22Rv1 (cell line): ENCODE data around the gene CCDC154.

Source experiments
- H3K27ac ChIP-seq: fragments of 450-650 bp; 2 replicates; pipeline ENCODE4 v1.5.1; 2017
- ZFX ChIP-seq: fragments of 450-650 bp; IDR thresholded peaks from 2 replicates; pipeline ENCODE4 v1.6.1; 2017; ENCODE audit warnings: antibody characterized with exemption, borderline replicate concordance
- TF ChIP-seq, protein P1 (sequence below): fragments of 450-650 bp; IDR thresholded peaks from 2 replicates; pipeline ENCODE4 v1.5.1; 2017; ENCODE audit warnings: mild to moderate bottlenecking

CCDC154 gene

DNA sequence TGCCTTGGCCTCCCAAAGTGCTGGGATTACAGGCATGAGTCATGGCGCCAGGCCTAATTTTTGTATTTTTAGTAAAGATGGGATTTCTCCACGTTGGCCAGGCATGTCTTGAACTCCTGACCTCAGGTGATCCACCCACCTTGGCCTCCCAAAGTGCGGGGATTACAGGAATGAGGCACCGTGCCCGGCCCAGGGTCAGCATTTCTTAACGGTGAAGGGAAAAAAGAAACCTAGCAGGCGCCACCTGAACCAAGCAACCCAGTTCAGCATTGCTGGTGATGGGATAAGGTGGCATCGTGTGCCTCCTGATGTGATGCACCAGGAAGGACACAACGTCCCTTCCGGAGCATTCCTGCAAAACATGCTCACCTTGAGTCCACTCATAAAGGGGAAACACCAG is 32.7 kb upstream of the CCDC154 start:
- H3K27ac ChIP-seq, result no peak overlapping the region
- no peak for TF ChIP-seq ZFX

DNA sequence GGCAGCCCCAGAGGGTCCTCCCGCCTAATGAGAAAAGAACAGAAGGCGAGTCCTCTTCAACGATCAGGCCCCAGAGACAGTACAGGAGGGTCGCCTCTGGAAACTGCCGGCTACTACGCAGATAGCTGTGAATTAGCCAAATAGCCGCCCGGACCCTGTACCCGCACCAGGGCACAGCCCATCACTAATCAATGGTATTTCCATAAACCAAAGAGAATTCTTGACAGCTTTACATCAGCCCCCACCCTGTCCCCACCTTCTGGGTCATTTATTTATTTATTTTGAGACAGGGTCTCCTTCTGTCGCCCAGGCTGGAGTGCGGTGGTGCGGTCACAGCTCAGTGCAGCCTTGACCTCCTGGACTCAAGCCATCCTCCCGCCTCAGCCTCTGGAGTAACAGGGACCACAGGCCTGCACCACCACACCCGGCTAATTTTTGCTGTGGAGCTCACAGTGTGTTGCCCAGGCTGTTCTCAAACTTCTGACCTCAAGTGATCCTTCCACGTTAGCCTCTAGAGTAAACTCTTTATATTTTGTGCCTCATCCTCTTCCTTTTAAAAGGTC is 31.3 kb upstream of the CCDC154 start:
- TF ChIP-seq, protein P1, sequence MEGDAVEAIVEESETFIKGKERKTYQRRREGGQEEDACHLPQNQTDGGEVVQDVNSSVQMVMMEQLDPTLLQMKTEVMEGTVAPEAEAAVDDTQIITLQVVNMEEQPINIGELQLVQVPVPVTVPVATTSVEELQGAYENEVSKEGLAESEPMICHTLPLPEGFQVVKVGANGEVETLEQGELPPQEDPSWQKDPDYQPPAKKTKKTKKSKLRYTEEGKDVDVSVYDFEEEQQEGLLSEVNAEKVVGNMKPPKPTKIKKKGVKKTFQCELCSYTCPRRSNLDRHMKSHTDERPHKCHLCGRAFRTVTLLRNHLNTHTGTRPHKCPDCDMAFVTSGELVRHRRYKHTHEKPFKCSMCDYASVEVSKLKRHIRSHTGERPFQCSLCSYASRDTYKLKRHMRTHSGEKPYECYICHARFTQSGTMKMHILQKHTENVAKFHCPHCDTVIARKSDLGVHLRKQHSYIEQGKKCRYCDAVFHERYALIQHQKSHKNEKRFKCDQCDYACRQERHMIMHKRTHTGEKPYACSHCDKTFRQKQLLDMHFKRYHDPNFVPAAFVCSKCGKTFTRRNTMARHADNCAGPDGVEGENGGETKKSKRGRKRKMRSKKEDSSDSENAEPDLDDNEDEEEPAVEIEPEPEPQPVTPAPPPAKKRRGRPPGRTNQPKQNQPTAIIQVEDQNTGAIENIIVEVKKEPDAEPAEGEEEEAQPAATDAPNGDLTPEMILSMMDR, result no peak
- TF ChIP-seq ZFX, result no peak
- peak overlapping the region; percentile 76 for H3K27ac ChIP-seq

DNA sequence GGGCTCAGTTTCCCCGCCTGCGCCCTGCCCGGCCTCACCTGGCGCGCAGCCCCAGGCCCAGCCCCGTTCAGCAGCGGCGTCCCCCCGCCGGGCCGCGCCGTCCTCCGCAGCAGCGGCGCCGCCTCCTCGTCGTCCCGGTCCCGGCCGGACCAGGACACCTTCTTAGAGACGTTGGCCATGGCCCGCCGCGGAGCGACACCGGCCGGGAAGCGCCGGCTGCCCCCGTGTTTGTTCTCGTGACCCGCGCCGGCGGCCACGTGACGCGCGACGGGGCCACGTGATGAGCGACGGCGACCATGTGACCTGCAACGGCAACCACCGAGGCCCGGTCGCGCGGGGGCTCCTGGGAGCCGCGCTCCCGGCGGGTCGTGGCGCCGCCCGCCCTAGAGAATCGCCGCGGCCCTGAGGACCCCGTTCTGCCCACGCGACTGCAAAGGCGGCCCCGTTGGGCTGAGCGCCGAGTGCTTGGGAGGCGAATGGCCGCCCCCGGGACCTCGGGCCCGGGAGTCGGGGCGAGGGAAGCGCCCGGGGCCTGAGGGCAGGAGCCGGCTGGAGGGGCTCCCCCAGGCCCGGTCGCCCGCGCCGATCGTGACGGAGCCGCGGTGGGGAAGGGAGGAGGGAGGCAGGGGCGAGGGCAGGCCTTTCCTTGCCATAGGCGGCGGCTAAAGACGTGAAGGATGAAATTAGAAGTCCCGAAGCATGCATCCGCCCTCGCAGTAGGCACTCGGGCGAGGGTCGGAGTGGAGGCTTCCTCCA is 30.6 kb upstream of the CCDC154 start, which contains the start of gene CLCN7:
TSS of gene CLCN7 (minus strand) at position 233 of the 756 bp plus-strand sequence. CDS start at position 179, 54 bp downstream.
- TF ChIP-seq, protein P1, result no peak
- TF ChIP-seq ZFX, result no peak
- peak within 1 kb of the TSS; percentile 76 for H3K27ac ChIP-seq

DNA sequence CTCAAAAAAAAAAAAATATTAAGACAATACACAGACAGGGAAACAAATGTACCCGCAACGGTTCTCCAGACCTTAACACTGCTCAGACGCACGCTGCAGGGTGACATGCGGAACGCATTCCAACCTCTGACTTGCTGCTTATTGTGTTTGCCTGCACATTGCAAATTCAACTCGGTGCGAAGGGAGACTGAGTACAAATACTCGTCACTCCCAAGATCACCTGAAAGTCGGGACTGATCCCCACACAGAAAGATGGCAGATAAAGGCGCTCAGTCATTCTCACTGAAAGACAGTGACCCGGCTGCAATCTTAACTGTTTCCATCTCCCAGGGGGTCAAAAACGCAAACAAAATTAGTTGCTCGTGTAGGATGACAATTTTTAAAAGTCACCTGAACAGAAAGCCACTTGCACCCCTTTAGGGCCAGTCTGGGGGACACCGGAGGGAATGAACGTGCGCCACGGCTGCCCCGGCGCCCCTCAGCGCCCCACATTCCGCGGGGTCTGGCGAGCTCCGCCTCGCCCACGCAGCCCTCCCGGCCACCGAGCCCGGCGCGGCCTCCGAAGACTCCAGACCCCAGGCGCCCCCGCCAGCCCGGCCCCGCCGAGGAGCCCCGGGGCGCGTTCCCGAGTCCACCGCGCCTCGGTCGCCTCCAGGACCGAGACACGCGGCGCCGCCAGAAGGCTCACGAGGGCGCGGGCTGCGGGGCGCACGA is 29.9 kb upstream of the CCDC154 start:
- TF ChIP-seq, protein P1, result no peak
- no peak for TF ChIP-seq ZFX

DNA sequence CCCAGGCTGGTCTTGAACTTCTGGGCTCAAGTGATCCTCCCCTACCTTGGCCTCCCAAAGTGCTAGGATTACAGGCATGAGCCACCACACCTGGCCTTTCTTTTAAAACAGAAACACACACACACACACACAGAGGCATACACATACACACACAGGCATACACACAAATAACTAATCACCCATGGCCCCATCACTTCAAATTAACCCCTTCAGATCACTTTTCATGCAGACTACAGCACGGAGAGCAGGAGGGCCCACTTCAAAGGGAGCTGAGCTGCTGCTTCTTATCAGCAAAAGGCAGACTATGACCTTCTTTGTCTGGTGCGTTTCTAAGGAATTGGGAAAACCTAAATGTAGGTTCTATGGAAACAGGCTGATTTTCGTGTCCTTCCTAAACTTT is 28.6 kb upstream of the CCDC154 start:
- no peak overlapping the region for H3K27ac ChIP-seq
- TF ChIP-seq, protein P1, result no peak
- no peak for TF ChIP-seq ZFX

More for the DNA sequence above, 29.9 kb upstream of the CCDC154 start:
- H3K27ac ChIP-seq, result peak overlapping the region; percentile 76

DNA sequence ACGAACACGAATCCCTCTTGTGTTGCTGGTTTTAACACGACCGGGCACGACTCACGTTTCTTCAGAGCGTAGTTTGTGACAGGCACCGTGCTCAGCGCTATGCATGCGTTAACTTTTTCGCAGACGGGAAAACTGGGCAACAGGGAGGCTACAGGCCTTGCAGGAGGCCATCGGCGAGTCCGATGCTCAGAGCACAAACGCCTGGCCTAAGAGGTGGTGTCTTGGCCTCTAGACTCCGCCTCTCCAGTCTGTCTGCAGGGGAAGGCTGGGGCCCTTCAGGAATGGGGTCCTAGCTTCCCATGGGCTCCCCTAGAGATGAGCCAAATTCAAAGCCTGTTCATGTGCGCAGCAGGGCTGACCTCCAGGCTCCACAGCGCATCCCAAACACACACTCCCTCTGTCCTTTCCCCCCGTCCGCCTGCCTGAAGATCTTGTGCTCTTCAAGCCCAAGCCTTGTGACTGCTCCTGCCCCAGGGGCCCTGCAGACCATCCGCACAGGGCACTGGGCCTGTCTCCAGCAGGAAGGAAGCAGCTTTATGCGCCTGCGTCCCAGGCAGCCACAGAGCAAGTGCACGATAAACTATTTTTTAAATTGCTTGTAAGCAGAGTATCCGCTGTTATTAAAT is 27.3 kb upstream of the CCDC154 start:
- TF ChIP-seq, protein P1, result no peak
- TF ChIP-seq ZFX, result no peak
- H3K27ac ChIP-seq, result no peak overlapping the region

DNA sequence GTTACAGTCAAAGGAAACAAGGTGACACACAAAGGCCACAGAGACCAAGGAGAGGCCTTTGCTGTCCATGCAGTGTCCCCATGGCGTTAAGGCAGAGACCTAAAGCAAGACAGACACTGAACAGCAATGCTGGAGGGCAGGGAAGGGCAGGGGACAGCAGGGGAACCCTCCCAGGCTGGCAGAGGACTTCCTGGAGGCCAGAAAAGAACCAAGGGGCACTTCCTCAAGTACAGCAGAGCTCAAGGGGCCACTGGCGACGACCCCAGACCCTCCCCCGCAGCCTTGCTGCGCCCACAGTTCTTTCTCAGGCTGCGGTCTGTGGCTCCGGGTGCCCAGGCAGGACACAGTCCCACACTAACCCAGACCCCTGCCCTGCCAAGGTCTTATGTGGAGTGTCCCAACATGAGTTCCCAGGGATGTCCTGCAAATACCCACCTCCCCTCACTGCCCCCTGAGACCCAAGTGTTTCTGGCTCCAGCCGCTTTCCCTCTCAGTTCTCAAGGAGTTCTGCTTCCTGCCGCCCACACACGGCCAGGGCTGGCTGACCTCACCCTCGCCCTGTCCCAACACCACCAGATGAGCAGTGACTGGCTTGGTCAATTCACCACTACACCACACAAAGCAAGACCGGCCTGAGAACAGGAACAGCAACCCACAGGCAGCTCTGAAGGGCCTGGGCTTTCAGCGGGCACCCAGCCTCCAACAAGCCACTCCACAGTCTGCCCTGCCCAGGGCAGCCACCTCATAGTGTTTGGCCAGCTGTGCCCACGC is 26.3 kb upstream of the CCDC154 start:
- no peak overlapping the region for H3K27ac ChIP-seq
- TF ChIP-seq, protein P1, result no peak
- TF ChIP-seq ZFX, result no peak
